Activated naive CD4-positive, alpha-beta T cell treated with Interleukin-2 at 50 U/mL for 16 hours (primary cell): Measurements from ENCODE around the gene SERAC1.
"Not testable (repeated sequence)": the region's sequence is repeated elsewhere in the genome, so short reads cannot be mapped to it uniquely, and the experiment has no call there.

Source experiments
- DNase-seq: peaks from one replicate; pipeline ENCODE4 v3.0.0-alpha.2; 2020

The SERAC1 gene

GRCh38 chr6:158168040-158168289, at the start of gene SERAC1:
Gene SERAC1, minus strand, starts transcription at chr6:158168262. Its CDS starts 9,899 bp downstream, at chr6:158158363.
- no peak for DNase-seq

DNA sequence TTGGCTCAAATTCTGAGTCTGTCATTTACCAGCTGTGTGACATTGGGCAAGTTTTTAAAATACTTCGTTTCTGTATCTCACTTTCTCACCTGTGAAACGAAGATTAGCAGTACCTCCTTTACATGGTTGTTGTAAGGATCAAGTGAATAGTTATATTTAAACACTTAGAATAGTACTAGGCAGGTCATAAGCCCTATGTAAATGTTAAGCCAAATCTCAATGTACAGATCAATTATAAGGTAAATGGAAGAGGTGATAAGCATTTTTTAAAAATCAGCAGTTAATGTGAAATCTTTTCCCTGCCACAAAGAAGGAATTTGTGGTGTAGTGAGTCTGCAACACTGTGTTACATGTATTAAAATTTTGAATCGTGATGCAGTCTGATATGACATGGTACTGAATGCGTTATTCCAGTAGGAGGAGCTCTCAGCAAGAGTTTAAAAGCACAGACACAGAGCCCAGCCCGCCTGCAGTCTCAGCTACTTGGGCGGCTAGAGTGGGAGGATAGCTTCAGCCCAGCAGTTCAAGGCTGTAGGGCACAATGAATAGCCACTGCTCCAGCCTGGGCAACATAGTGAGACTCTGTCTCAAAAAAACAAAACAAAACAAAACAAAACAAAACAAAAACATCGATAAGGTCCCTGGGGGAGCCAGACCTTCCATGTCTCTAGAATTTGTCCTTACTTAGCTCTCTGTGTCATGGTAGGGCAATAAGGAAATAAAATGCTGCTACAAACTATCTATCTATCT, 46.0 kb upstream of the SERAC1 start:
- DNase-seq: peak; percentile 56

GRCh38 chr6:158211273-158212055, 43.4 kb upstream of the SERAC1 start:
- peak; percentile 32 for DNase-seq

GRCh38 chr6:158209582-158210333, 41.7 kb upstream of the SERAC1 start:
- not testable (repeated sequence) for DNase-seq

- DNase-seq: not testable (repeated sequence)
These were observed 40.4 kb upstream of the SERAC1 start for GRCh38 chr6:158208226-158209030.

GRCh38 chr6:158207422-158207788, 39.3 kb upstream of the SERAC1 start:
- DNase-seq: peak; percentile 27

DNA sequence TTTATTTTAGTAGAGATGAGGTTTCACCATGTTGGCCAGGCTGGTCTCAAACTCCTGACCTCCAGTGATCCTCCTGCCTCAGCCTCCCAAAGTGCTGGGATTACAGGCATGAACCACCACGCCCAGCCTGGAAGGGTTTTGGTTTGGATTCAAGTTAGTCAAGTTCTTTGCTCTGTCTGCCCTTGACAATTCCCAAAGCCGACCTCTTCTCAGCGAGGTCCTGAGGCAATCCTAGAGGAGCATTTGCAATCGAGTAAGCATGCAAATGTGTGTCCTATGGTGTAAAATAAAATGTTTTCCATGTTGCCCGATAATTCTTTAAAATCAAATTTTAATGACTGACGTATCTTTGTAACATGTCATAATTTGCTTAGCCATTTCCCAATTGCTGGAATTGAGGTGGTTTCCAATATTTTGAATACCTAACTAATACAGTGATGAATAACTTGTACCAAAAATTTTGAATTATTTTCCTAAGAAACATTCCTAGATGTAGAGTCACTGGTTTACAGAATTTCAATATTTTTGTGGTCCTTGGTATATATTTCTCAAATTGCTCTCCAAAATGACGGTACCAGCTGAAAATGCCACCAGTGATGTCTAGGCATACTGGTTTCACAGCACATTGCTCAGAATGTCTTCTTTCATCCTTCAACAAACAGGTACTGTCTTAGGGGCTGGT, 38.8 kb upstream of the SERAC1 start:
- no peak for DNase-seq

DNA sequence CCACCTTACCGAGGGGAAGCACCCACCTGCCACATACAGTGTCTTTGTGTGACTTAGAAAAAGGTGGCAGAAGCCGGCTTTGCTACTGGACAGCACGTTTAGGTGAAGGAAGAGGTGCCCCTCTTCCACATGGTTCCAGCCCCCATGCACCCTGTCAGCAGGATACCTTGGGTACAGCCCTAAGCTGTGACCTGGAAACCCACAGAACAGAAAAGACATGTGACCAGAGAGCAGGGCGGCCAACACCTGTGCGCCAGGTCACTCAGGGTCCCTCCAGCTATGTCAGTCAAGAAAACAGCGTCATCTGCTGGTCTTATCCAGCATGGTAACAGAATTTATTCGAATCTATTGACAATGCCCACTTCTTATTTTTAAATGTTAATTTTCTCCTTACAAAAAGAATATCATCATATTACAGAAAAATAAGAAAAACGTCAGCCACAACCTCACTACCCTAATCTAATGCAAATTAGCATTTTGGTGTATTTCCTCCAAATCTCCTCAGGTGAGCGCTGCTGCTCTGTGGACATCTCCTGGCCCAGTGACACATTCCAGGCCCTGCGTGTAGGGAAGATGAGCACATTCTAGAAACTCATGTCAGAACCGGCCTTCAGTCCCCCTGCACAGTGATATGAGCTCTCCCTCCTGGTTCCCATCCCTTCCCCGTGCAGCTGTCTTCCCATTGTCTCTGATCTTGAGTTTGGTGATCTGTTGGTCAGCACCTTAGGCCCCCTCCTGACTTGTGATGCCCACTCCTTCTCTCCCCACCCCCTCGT, 37.3 kb upstream of the SERAC1 start:
- no peak for DNase-seq

DNA sequence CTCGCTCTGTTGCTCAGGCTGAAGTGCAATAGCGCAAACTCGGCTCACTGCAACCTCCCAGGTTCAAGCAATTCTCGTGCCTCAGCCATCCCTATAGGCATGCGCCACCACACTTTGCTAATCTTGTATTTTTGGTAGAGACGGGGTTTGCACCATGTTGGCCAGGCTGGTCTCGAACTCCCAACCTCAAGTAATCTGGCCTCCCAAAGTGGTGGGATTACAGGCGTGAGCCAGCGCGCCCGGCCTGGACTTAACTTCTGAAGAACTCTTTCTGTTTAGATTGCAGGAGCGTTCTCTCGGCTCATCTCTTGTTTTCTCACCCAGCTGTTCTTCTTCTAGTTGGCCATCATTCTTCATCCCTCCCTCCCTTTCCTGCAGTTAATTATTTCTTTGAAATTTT, 30.4 kb upstream of the SERAC1 start:
- DNase-seq: no peak

DNA sequence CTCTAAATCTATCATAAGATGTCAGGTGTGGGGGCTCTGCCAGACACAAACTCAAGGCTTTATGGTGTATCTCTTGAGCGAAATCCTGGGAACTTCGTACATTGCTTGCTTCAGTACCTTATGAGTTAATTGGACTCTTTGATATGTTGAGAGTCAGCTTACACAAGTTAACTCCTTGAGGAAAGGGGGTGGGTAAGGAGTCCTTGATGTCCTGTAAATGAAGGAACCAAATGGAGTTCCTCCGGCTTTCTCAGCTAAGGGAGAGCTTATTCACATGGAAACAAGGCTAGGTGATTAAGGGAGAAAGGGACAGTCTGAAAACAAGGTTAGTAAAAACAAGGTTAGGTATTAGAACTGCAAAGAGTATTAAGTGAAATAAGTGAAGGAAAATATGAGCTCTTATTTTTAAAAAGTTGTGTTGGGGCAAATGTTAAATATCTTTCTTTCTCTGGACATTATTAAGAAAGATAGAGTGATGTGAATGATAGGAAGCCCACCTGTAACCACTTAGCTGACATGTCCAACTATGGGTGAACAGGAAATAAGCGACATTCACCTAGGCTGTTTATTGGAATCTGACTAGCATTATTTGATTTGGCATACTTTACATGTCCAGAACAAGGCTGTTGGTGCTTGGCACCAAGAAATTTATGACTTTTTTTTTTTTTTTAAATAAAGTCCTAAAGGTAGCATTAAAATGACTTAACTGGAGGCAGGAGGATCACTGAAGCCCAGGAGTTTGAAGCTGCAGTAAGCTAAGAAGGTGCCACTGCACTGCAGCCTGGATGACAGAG, 26.6 kb upstream of the SERAC1 start:
- no peak for DNase-seq

- no peak for DNase-seq
These were observed 23.7 kb upstream of the SERAC1 start for GRCh38 chr6:158191761-158192160.

DNA sequence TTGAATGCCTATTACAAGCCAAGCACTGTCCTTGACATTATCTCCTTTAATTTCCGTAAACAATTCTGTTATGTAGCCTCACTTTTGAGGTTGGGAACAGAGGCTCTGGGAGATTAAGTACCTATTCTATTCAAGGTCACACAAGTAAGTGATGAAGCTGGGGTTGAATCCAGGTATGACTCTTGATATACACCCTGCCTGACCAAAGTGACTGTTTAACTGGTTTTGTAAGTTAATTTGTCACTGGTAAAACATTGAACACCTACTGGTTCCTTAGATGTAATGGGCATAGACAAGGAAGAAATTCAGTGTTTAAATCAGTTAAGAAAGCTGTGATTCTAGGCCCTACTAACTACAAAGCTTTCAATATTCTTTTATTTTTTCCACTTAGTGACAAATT, 23.0 kb upstream of the SERAC1 start:
- DNase-seq: no peak

DNA sequence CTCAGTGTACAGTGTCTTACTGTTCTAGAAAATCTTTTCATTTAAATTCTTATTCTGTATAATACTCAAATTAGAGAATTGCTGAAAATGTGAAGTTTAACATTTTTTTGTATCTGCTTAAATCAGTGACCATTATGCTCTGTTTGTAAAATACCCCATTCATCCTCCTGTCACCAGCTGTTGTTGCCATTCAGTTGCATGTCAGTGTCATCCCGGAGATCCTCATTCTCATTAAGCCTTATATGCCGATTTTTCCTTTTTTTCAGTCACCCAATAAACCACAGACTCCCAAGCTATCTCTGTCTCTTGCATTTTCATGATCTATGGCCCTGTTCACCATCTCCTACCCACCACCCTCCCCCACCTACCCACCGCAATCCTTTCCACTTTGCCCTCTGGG, 20.5 kb upstream of the SERAC1 start:
- DNase-seq: no peak

DNA sequence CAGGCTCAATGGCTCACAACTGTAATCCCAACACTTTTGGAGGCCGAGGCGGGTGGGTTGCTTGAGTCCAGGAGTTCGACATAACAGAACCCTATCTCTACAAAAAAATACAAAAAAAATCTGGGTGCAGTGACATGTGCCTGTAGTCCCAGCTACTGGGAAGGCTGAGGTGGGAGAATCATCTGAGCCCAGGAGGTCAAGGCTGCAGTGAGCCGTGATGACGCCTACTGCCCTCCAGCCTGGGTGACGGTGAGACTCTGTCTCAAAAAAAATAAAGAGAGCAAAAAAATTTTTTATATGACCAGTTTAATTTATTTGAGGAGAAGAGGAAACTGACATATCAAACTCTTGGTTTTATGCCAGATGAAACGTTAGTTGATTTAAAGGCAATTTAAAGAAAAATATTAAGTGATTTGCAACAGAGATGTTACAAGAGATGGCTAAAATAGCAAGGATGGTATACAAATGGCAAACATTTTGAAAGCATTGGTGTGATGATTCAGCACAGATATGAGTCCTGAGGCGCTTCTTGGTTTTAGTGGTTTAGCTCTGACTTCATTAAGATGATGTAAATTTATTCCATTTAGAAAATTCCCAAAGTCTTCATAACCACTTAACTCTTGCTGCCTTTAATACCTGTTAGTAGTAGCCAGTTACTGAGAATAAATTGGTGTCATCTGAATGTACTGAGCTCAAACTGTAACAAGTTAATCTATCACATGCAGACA, 17.8 kb upstream of the SERAC1 start:
- DNase-seq: no peak

DNA sequence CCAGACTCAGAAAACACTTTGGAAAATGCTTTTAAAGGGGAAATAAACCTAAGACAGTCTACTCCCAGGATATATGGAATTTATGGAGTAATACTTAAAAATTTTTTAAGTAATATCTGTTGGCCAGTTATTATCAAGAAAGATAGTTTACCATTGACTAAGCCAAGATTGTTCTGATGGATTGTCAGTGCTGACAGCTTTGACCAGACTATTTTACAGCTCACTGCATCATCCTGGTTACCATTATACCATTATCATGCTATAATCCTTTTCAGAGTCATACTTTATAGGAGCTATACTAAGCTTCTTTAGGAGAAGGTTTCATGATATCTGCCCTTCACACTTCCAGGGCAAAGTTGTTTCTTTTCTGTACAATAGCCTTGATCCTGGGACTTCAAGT, 16.5 kb upstream of the SERAC1 start:
- DNase-seq: no peak

DNA sequence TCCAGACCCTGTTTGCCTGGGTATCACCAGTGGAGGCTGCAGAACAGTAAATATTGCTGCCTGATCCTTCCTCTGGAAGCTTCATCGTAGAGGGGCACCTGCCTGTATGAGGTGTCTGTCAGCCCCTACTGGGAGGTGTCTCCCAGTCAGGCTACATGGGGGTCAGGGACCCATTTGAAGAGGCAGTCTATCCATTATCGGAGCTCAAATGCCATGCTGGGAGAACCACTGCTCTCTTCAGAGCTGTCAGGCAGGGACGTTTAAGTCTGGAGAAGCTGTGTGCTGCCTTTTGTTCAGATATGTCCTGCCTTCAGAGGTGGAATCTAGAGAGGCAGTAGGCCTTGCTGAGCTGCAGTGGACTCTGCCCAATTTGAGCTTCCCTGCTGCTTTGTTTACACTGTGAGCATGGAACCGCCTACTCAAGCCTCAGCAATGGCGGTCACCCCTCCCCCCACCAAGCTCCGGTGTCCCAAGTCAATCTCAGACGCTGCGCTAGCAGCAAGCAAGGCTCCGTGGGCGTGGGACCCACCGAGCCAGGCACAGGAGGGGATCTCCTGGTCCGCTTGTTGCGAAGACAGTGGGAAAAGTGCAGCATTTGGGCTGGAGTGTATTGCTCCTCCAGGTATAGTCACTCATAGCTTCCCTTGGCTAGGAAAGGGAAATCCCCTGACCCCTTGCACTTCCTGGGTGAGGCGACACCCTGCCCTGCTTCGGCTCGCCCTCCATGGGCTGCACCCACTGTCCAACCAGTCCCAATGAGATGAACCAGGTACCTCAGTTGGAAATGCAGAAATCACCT, 15.3 kb upstream of the SERAC1 start:
- DNase-seq: not testable (repeated sequence)

GRCh38 chr6:158177712-158178111, 9.7 kb upstream of the SERAC1 start:
- DNase-seq: not testable (repeated sequence)

DNA sequence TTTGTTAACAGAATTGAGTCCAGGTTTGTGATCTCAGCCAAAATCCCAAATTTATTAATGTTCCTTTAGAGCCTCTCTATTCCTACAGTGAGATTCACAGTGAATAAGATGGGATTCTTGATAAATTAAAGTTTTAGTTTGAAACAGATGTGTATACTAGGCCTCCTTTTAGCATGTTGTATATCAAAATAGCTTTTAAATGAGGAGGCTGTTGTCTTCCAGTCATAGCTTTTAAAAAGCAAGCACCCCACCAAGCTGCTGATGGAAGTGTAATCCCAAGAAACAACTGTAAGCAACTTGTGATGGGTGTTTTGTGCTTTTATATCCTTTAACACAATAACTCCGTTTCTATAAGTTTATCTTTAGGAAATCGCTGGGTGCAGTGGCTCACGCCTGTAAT, 7.0 kb upstream of the SERAC1 start:
- no peak for DNase-seq

DNA sequence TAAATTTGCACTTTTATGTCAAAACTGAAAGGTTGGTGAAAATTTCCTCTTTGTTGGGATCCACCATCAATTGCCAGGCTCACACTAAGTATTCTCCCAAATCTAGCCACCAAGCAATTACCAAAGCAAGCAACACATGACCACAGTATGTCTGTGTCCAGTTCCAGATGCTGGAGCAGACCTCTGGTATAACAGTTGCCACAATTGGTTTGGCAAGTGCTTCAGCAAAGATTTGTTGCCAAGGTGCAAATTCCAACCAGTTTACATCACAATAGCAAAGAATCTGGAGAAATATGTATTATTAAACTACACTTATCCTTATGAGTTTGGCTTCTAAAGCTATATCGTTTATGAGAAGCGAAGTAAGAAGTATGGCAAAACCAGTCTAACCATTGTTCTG, 6.5 kb upstream of the SERAC1 start:
- no peak for DNase-seq
